Transverse colon (tissue), 4 donors: ENCODE data around the gene SELENOM. TPM values are rescaled to one million over a fixed set of nuclear protein-coding genes. Genes with fewer than 3 reads are reported as not detected.

Source experiments
- DNase-seq: peaks from one replicate; pipeline ENCODE4 v3.0.0-alpha.2; 2019
- H3K27ac ChIP-seq, 4 donors: fragments of 200-600 bp; sonication (generic); 2 replicates each; pipeline ENCODE4 v1.5.1; 2016 to 2018; ENCODE audit warnings: inconsistent platforms in 4 of 4
- H3K27me3 ChIP-seq: fragments of 200-600 bp; sonication (generic); 2 replicates; pipeline ENCODE4 v1.5.1; 2017; ENCODE audit warnings: inconsistent platforms
- H3K36me3 ChIP-seq, 4 donors: fragments of 200-600 bp; sonication (generic); 2 replicates each; pipeline ENCODE4 v1.5.1; 2017 to 2019; ENCODE audit warnings: inconsistent platforms in 4 of 4
- H3K4me1 ChIP-seq, 4 donors: fragments of 200-600 bp; sonication (generic); 2 replicates each; pipeline ENCODE4 v1.5.1; 2017 to 2020; ENCODE audit warnings: inconsistent platforms in 4 of 4
- H3K4me3 ChIP-seq, 4 donors: fragments of 200-600 bp; sonication (generic); 1 replicate in 1 of 4; 2 replicates in 3 of 4; pipeline versions ENCODE4 v1.5.1 to v1.6.1; 2017 to 2019; ENCODE audit warnings: inconsistent platforms in 4 of 4
- H3K9me3 ChIP-seq, 2 donors: fragments of 200-600 bp; sonication (generic); 2 replicates each; pipeline ENCODE4 v1.5.1; 2017 to 2019; ENCODE audit warnings: inconsistent platforms in 2 of 2
- EP300 ChIP-seq: sonication (generic); formaldehyde crosslinking; IDR thresholded peaks from one replicate; pipeline ENCODE4 v1.6.1; 2017; ENCODE audit warnings: antibody characterized with exemption, low read depth
- POLR2A ChIP-seq: fragments of 450-650 bp; IDR thresholded peaks from one replicate; pipeline ENCODE4 v1.6.1; 2016; ENCODE audit warnings: antibody characterized with exemption, mild to moderate bottlenecking, moderate library complexity
- POLR2AphosphoS5 ChIP-seq, 3 donors: sonication (generic); formaldehyde crosslinking; IDR thresholded peaks; one replicate each; pipeline ENCODE4 v1.6.1; 2016; ENCODE audit warnings: antibody characterized with exemption in 3 of 3
- WGBS, 2 donors: methylation state at CpG; one replicate each; pipeline ENCODE4 v1.1.5; 2018; ENCODE audit warnings: low coverage in 1 of 2; 5-methylcytosine and 5-hydroxymethylcytosine counted together
- in situ Hi-C, 4 donors: fragments of 200-750 bp; cut with MboI; loops; one replicate each; pipeline versions ENCODE4 v1.15.0 to v1.15.1; 2017; ENCODE audit warnings: low sequenced_read_pairs in 3 of 4, low pct_ligation_motif_present in 1 of 4, low pct_unique_long_range_greater_than_20kb in 1 of 4
- intact Hi-C: fragments of 100-400 bp; cut with DNase I; formaldehyde crosslinking; loops from one replicate; pipeline ENCODE4 v1.15.1; 2023; ENCODE audit warnings: low total_unique reads
- total RNA-seq, 4 donors: library from RNA; depleted of rRNA; stranded (reverse); fragments of >200 nt; gene quantifications; one replicate each; pipeline ENCODE4 v1.1.0, GENCODE V29; 2016
- TF ChIP-seq, protein P1 (sequence below), 5 experiments: fragments of 200-600 bp in 3 of 5; fragments of 450-650 bp in 2 of 5; sonication (generic) in 3 of 5; IDR thresholded peaks; 1 replicate in 2 of 5; 2 replicates in 3 of 5; pipeline ENCODE4 v1.5.1; 2016 to 2017; ENCODE audit warnings: antibody characterized with exemption in 5 of 5, inconsistent platforms in 3 of 5, mild to moderate bottlenecking in 2 of 5, moderate library complexity in 1 of 5

The SELENOM gene
- total RNA-seq, 4 donors from 2014 or later, result 247 to 334 (median 315) TPM

DNA sequence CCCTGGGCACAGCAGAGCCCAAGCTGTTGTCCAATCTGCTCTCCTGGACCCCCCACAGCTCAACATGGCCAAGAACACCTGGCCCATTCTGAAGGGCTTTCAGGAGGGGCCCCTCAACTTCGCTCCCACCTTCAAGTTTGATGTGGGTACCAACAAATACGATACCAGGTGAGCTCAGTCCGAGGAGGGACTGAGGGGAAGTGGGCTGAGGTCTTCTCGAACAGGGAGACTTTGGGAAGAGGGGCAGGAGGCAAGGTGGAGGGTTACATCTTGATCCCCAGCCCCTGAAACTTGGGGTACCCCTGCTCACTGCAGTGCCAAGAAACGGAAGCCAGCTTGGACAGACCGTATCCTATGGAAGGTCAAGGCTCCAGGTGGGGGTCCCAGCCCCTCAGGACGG lies 20.8 kb upstream of the SELENOM start:
- Histone ChIP-seq H3K36me3 (no peaks in the 10 kb centered on the region), H3K27ac (no peak overlapping the region), H3K27me3 (no peaks in the 10 kb centered on the region), H3K4me1 (peaks cover 0 to 10% (median 5%) of the 10 kb centered on the region in 4 donors), H3K9me3 (no peaks in the 10 kb centered on the region), H3K4me3 (no peak overlapping the region)
- intact Hi-C loops, result no loop called here
- 96% methylated on average over 7 of the region's 7 CpGs; no CpG with 5 or more reads in 1 of the 2 donors for WGBS, 2 donors
- DNase-seq, result no peak
- TF ChIP-seq, protein P1, sequence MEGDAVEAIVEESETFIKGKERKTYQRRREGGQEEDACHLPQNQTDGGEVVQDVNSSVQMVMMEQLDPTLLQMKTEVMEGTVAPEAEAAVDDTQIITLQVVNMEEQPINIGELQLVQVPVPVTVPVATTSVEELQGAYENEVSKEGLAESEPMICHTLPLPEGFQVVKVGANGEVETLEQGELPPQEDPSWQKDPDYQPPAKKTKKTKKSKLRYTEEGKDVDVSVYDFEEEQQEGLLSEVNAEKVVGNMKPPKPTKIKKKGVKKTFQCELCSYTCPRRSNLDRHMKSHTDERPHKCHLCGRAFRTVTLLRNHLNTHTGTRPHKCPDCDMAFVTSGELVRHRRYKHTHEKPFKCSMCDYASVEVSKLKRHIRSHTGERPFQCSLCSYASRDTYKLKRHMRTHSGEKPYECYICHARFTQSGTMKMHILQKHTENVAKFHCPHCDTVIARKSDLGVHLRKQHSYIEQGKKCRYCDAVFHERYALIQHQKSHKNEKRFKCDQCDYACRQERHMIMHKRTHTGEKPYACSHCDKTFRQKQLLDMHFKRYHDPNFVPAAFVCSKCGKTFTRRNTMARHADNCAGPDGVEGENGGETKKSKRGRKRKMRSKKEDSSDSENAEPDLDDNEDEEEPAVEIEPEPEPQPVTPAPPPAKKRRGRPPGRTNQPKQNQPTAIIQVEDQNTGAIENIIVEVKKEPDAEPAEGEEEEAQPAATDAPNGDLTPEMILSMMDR (IDR thresholded peaks at IDR 0.05), result no peak
- TF ChIP-seq POLR2A, result no peak
- no peak for TF ChIP-seq POLR2AphosphoS5 (IDR thresholded peaks at IDR 0.05)
- TF ChIP-seq EP300, result no peak
- in situ Hi-C loops, result no loop called here

DNA sequence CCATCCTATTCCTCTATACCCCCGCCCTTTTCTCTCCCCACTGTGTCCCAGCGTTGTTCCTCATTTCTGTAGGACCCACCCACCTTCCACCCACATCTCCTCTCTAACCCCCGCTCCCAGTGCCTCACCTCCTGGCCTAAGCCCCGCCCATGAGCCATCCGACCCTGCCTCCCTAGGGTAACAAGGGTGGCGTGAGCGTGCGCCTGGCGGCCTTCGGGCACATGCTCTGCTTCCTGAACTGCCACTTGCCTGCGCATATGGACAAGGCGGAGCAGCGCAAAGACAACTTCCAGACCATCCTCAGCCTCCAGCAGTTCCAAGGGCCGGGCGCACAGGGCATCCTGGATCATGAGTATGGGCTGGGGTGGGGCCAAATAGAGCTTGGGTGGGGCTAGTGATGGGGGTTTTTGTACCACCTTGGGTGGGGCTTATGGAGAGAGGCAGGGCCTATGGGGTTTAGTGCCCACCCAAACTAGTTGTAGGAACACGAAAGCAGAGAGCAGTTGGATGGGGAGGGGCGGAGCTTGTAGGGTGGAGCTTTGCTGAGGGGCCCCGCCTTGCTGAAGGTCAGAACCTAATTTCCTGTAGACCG lies 19.9 kb upstream of the SELENOM start:
- Histone ChIP-seq H3K27ac (no peak overlapping the region), H3K27me3 (no peaks in the 10 kb centered on the region), H3K4me1 (peaks cover 4 to 16% (median 11%) of the 10 kb centered on the region in 4 donors), H3K9me3 (no peaks in the 10 kb centered on the region), H3K36me3 (no peaks in the 10 kb centered on the region), H3K4me3 (no peak overlapping the region)
- in situ Hi-C loops, result no loop called here
- DNase-seq, result no peak
- intact Hi-C loops, result no loop called here
- WGBS, 2 donors, result 60 to 68% methylated on average over 6 to 19 of the region's 19 CpGs
- TF ChIP-seq EP300, result no peak
- TF ChIP-seq, protein P1 (IDR thresholded peaks at IDR 0.05), result no peak
- no peak for TF ChIP-seq POLR2A
- no peak for TF ChIP-seq POLR2AphosphoS5 (IDR thresholded peaks at IDR 0.05)

DNA sequence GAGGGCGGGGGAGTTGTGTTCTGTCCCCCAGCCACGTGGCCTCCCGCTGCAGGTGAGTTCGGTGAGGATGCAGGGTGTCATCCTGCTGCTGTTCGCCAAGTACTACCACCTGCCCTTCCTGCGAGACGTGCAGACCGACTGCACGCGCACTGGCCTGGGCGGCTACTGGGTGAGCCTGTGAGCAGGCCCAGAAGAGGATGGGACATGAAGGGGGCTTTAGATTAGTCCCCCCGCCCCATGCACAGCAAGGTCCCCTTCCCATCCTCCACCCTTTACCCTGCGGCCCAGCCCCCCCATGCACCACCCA lies 19.5 kb upstream of the SELENOM start:
- Histone ChIP-seq H3K9me3 (no peaks in the 10 kb centered on the region), H3K4me3 (no peak overlapping the region), H3K27me3 (no peaks in the 10 kb centered on the region), H3K36me3 (no peaks in the 10 kb centered on the region), H3K27ac (no peak overlapping the region), H3K4me1 (peaks cover 8 to 21% (median 16%) of the 10 kb centered on the region in 4 donors)
- no peak for DNase-seq
- intact Hi-C loops (no loop called here), in situ Hi-C loops (no loop called here)
- 84 to 100% methylated on average over 1 to 12 of the region's 13 CpGs for WGBS, 2 donors
- TF ChIP-seq EP300, result no peak
- TF ChIP-seq POLR2AphosphoS5 (IDR thresholded peaks at IDR 0.05), result no peak

DNA sequence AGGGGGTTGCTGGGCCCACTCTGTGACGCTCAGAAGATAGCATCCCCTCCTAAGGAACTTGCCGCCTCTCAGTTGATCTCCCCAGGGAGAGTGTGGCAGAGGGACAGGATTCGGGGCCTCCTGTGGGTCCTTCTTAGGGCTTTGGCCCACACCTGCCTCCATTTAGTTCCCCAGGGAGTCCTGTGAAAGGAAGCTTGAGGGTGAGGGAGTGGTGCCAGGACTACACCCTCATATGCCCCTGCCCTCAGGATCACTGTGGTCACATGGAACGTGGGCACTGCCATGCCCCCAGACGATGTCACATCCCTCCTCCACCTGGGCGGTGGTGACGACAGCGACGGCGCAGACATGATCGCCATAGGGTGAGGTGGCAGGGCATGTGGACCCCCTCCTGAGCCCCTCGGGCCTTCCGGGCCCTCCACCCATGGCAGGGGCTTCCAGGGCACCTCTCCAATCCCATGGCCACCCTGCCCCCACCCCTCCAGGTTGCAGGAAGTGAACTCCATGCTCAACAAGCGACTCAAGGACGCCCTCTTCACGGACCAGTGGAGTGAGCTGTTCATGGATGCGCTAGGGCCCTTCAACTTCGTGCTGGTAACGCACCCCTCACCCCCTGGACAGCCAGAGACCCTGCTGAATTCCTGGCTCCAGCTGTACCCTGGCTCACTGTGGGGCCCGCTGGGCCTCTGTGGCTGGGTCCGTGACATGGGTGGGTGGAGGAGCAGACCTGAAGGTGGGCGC lies 18.9 kb upstream of the SELENOM start:
- Histone ChIP-seq H3K27ac (no peak overlapping the region), H3K4me1 (peaks cover 11 to 21% (median 16%) of the 10 kb centered on the region in 4 donors), H3K27me3 (no peaks in the 10 kb centered on the region), H3K36me3 (no peaks in the 10 kb centered on the region), H3K4me3 (no peak overlapping the region), H3K9me3 (no peaks in the 10 kb centered on the region)
- 83% methylated on average over 22 of the region's 22 CpGs; no CpG with 5 or more reads in 1 of the 2 donors for WGBS, 2 donors
- intact Hi-C loops, result no loop called here
- in situ Hi-C loops, result no loop called here
- TF ChIP-seq EP300 (no peak), POLR2A (no peak), POLR2AphosphoS5 (IDR thresholded peaks at IDR 0.05) (no peak)
- TF ChIP-seq, protein P1 (IDR thresholded peaks at IDR 0.05), result no peak
- DNase-seq, result no peak
